Progenitor cell of endocrine pancreas (in vitro differentiated cells): Measurements from ENCODE around the gene CHMP2A. TPM values are rescaled to one million over a fixed set of nuclear protein-coding genes. Genes with fewer than 3 reads are reported as not detected.

Source experiments
- DNase-seq: peaks from one replicate; pipeline ENCODE4 v3.0.0; 2021; ENCODE audit warnings: low spot score; ENCODE audit not compliant: unreplicated experiment
- H3K27ac Mint-ChIP-seq: 2 replicates; pipeline ENCODE4 v1.8.0; 2021; ENCODE audit warnings: mild to moderate bottlenecking, moderate library complexity, mixed read lengths
- H3K27me3 Mint-ChIP-seq: 2 replicates; pipeline ENCODE4 v1.8.0; 2021; ENCODE audit warnings: mixed read lengths
- H3K36me3 Mint-ChIP-seq: 2 replicates; pipeline ENCODE4 v1.8.0; 2022; ENCODE audit warnings: mixed read lengths; ENCODE audit not compliant: insufficient read depth
- H3K4me1 Mint-ChIP-seq: 2 replicates; pipeline ENCODE4 v1.8.0; 2021; ENCODE audit warnings: low read depth, mixed read lengths
- H3K4me3 Mint-ChIP-seq: 2 replicates; pipeline ENCODE4 v1.8.0; 2021; ENCODE audit warnings: low read depth, mild to moderate bottlenecking, moderate library complexity, mixed read lengths
- H3K9me3 Mint-ChIP-seq: 2 replicates; pipeline ENCODE4 v1.8.0; 2021; ENCODE audit warnings: low read depth, mixed read lengths
- total RNA-seq: library from RNA; stranded (reverse); gene quantifications from 2 replicates; pipeline ENCODE4 v1.2.1, GENCODE V29; 2021
- TF ChIP-seq, protein P1 (sequence below): fragments of 200-600 bp; sonication (generic); IDR thresholded peaks from one replicate; pipeline ENCODE4 v1.5.0; 2021; ENCODE audit warnings: antibody characterized with exemption, mild to moderate bottlenecking; ENCODE audit not compliant: unreplicated experiment

CHMP2A gene
- total RNA-seq, 1 donor from 2014 or later: 81.5 TPM

DNA sequence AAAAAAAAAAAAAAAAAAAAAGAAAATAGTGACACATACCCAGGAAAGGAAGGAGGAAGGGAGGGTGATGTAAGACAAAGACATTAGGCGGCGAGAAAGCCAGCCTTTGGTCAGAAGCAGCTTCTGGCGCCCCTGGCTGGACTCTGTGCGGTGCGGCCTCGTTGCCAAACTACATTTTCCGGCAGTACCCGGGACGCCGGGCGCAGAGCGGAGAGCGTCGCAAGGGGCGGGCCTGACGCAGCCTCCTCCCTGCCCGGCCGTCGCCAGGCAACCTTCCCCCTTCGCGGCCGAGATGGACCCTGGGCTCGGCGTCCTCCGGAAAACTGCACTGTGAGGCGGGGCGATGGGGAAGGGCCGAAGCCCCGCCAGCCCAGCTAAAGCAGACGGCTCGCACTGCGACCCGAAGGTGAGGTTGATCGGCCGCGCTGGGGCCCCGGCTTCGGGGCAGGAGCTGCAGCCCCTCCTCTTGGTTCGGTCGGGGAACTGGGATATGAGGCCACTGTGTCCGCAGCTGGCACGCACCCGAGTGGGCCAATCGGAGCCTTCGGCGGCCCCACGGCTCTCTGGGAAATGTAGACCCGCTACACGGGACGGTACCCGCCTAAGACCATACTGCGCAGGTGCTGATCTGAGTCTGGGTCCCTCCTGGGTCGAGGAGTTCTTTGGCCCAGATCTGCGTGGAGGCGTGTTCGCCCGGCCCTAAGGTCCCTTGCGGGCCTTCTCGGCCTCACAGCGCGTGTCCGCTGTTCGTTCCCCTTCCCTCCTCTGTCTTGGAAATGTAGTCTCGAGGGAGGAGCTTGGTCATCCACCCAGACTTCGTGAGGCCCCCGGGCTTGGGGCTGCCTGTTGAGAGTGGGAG lies 20.5 kb upstream of the CHMP2A start:
- H3K4me3 Mint-ChIP-seq: peak overlapping the region; percentile 98
- TF ChIP-seq, protein P1, sequence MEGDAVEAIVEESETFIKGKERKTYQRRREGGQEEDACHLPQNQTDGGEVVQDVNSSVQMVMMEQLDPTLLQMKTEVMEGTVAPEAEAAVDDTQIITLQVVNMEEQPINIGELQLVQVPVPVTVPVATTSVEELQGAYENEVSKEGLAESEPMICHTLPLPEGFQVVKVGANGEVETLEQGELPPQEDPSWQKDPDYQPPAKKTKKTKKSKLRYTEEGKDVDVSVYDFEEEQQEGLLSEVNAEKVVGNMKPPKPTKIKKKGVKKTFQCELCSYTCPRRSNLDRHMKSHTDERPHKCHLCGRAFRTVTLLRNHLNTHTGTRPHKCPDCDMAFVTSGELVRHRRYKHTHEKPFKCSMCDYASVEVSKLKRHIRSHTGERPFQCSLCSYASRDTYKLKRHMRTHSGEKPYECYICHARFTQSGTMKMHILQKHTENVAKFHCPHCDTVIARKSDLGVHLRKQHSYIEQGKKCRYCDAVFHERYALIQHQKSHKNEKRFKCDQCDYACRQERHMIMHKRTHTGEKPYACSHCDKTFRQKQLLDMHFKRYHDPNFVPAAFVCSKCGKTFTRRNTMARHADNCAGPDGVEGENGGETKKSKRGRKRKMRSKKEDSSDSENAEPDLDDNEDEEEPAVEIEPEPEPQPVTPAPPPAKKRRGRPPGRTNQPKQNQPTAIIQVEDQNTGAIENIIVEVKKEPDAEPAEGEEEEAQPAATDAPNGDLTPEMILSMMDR: no peak
- H3K4me1 Mint-ChIP-seq: peaks cover 16% of the 10 kb centered on the region

GRCh38 chr19:58573658-58574164 lies 18.8 kb upstream of the CHMP2A start:
- Mint-ChIP-seq H3K27ac (peak overlapping the region; percentile 99), H3K27me3 (no peaks in the 10 kb centered on the region), H3K4me1 (peaks cover 16% of the 10 kb centered on the region), H3K36me3 (peaks cover 3% of the 10 kb centered on the region), H3K9me3 (no peaks in the 10 kb centered on the region), H3K4me3 (peak overlapping the region; percentile 98)
- no peak for DNase-seq
- TF ChIP-seq, protein P1: no peak

More for the DNA sequence above, 20.5 kb upstream of the CHMP2A start:
- peak overlapping the region; percentile 96 for H3K27ac Mint-ChIP-seq
- H3K27me3 Mint-ChIP-seq: no peaks in the 10 kb centered on the region
- peak; percentile 78 for DNase-seq
- H3K9me3 Mint-ChIP-seq: no peaks in the 10 kb centered on the region
- peaks cover 3% of the 10 kb centered on the region for H3K36me3 Mint-ChIP-seq

DNA sequence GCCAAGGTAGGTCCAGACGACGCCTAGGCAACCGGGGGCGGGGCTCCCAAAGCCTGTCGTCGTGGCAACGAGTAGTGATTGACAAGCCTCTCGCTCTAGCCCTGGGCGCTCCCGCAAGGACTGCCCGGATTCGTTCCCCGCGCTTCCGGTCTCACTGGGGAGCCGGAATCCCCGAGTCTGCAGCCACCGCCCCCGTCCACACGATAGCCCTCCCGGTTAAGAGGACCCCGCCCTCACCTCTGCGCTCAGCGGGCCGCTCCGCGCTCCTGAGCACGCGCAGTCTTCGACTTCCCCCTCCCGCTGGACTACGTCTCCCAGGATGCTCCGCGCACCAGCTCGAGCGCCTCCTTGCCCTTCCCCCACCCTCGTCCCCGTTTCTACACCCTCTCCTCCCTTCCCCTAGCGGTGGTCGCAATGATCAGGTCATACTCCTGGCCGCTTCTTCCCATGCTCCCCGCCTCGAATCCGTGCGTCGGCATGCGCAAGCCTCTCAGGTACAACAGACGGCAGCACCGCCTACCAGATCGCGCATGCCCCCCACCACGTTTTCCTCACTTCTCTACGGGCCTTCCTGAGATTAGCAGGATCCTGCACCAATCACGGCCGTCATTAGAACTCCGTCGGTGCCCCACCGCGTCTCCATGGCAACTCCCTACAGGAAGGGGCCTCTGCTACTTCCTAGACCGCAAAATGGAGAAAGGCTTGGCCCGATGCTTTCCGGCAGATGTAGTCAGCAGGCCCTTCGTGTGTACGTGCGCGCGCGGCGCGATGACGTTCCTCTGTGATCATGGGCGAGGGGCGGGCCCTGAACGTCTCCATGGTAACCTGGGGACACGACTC lies 18.1 kb upstream of the CHMP2A start, which contains the start of gene MZF1:
Gene MZF1 (minus strand): TSS at position 518 of the 840 bp plus-strand sequence. CDS start 1,946 bp downstream, outside the sequence.
- Mint-ChIP-seq H3K9me3 (no peaks in the 10 kb centered on the region), H3K4me1 (peaks cover 16% of the 10 kb centered on the region), H3K27ac (peak within 1 kb of the TSS; percentile 99), H3K4me3 (peak within 1 kb of the TSS; percentile 98), H3K27me3 (no peaks in the 10 kb centered on the region), H3K36me3 (peaks cover 4% of the 10 kb centered on the region)
- DNase-seq: peak; percentile 99
- TF ChIP-seq, protein P1: peak; percentile 45

DNA sequence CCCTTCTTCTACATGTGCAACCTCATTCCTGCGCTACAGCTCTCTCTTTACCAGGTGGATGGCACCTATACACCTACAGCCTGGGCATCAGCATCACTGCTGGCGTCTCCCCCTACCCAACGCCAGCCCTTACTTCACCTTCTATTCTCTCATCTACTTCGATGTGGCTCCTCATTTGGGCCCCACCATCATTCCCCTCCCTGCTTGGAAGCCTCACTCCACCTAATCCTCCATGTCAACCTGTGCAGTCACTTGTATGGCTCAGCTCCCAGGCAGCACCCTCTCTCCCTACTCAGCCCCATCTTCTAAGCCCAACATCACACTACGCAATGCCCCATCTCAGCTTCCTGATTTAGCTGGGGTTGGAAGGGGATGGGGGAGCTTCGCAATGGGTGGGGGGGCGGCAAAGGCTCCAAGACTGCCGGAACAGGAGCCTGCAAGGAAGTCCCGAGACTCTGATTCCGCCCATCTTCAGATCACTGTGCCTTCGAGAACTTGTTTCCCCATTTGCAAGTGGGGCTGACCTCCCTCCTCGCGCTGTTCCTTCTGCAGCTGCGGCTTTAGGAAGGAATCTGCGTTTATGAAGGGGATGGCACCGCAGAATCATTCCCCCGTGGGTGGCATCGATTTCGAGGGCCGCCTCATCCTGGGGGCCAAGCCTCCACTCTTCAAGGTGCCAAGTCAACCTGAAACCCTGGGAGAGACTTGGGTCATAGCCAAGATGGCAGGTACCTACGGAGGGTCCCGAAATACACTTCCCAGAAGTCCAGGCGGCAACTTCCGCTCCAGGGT lies 17.3 kb upstream of the CHMP2A start:
- Mint-ChIP-seq H3K4me3 (peak overlapping the region; percentile 98), H3K4me1 (peaks cover 16% of the 10 kb centered on the region), H3K9me3 (no peaks in the 10 kb centered on the region), H3K27ac (peak overlapping the region; percentile 99), H3K27me3 (no peaks in the 10 kb centered on the region), H3K36me3 (peaks cover 4% of the 10 kb centered on the region)
- no peak for DNase-seq
- TF ChIP-seq, protein P1: no peak
